HepG2 (cell line): ENCODE data around the gene MITF.

Experiments used
- ARID2 ChIP-seq: sonication (generic); formaldehyde crosslinking; IDR thresholded peaks from 2 replicates; pipeline ENCODE4 v1.8.1; 2022; ENCODE audit warnings: mild to moderate bottlenecking, missing genetic modification reagents, borderline replicate concordance
- BORCS8-MEF2B ChIP-seq: sonication (generic); formaldehyde crosslinking; IDR thresholded peaks from 2 replicates; pipeline ENCODE4 v1.8.0; 2022; ENCODE audit warnings: mild to moderate bottlenecking, missing genetic modification reagents
- CTCF ChIP-seq: sonication (generic); formaldehyde crosslinking; IDR thresholded peaks from 2 replicates; pipeline ENCODE4 v1.5.0; 2020; ENCODE audit warnings: mild to moderate bottlenecking, missing genetic modification reagents, moderate library complexity
- EHMT2 ChIP-seq: fragments of 200-600 bp; sonication (generic); IDR thresholded peaks from 2 replicates; pipeline ENCODE4 v1.7.0; 2017; ENCODE audit warnings: antibody characterized with exemption, low read depth, low read length, borderline replicate concordance
- EP300 ChIP-seq, 3 experiments: sonication (generic) in 1 of 3; formaldehyde crosslinking in 1 of 3; IDR thresholded peaks; 2 replicates each; pipeline versions ENCODE4 v1.5.1 to v1.6.1; 2011 to 2020; ENCODE audit warnings: low read depth in 2 of 3, low read length in 2 of 3, borderline replicate concordance in 1 of 3, improper control_type of control experiment in 1 of 3, mild to moderate bottlenecking in 1 of 3, missing genetic modification reagents in 1 of 3, moderate library complexity in 1 of 3
- GABPA ChIP-seq, 2 experiments: IDR thresholded peaks; 2 replicates each; pipeline ENCODE4 v1.6.1; 2011 to 2016; ENCODE audit warnings: low read depth in 2 of 2, low read length in 1 of 2, missing biosample characterization in 1 of 2, missing genetic modification characterization in 1 of 2
- KLF6 ChIP-seq: IDR thresholded peaks from 2 replicates; pipeline ENCODE4 v1.8.0; 2016; ENCODE audit warnings: missing biosample characterization, missing genetic modification reagents
- MYC ChIP-seq: sonication (generic); formaldehyde crosslinking; IDR thresholded peaks from 2 replicates; pipeline ENCODE4 v1.9.0; 2021; ENCODE audit warnings: missing genetic modification reagents, borderline replicate concordance
- THRA ChIP-seq: sonication (generic); formaldehyde crosslinking; IDR thresholded peaks from 2 replicates; pipeline ENCODE4 v1.4.0; 2020; ENCODE audit warnings: missing genetic modification reagents, borderline replicate concordance
- ZBTB10 ChIP-seq: sonication (generic); formaldehyde crosslinking; IDR thresholded peaks from 2 replicates; pipeline ENCODE4 v1.4.0; 2020; ENCODE audit warnings: missing genetic modification reagents, borderline replicate concordance
- ZBTB26 ChIP-seq: IDR thresholded peaks from 2 replicates; pipeline ENCODE4 v1.6.1; 2016; ENCODE audit warnings: missing compliant biosample characterization, missing genetic modification reagents, borderline replicate concordance
- ZNF362 ChIP-seq: sonication (generic); formaldehyde crosslinking; IDR thresholded peaks from 2 replicates; pipeline ENCODE4 v1.4.0; 2020; ENCODE audit warnings: missing genetic modification reagents, mild to moderate bottlenecking, borderline replicate concordance
- ZNF674 ChIP-seq: sonication (generic); formaldehyde crosslinking; IDR thresholded peaks from 2 replicates; pipeline ENCODE4 v1.5.0; 2020; ENCODE audit warnings: low read depth, mild to moderate bottlenecking, missing genetic modification reagents

- TF ChIP-seq EP300 (IDR thresholded peaks at IDR 0.05; ENCODE audit: low read depth in 2 of 2, low read length in 2 of 2) (no peak), EP300 (CRISPR knock-in tag; IDR thresholded peaks at IDR 0.05; ENCODE audit: borderline replicate concordance) (no peak), ZBTB10 (no peak), EHMT2 (no peak), ZNF674 (CRISPR knock-in tag) (no peak), MYC (CRISPR knock-in tag) (no peak), ZNF362 (CRISPR knock-in tag) (no peak), GABPA (IDR thresholded peaks at IDR 0.05; ENCODE audit: low read depth, low read length) (no peak), GABPA (CRISPR knock-in tag; IDR thresholded peaks at IDR 0.05; ENCODE audit: low read depth) (no peak), ZBTB26 (CRISPR knock-in tag) (no peak), KLF6 (no peak), BORCS8-MEF2B (CRISPR knock-in tag) (no peak), ARID2 (CRISPR knock-in tag) (no peak), CTCF (CRISPR knock-in tag) (no peak), THRA (CRISPR knock-in tag) (no peak)
These were observed 105.4 kb downstream of the MITF start for GRCh38 chr3:69844706-69845105.
